Hepatocyte (in vitro differentiated cells): ENCODE results near the gene TECR.

Experiments
- CTCF ChIP-seq: fragments of 200-600 bp; sonication (generic); IDR thresholded peaks from 2 replicates; pipeline ENCODE4 v1.5.1; 2016; ENCODE audit warnings: antibody characterized with exemption, mild to moderate bottlenecking; ENCODE audit not compliant: poor library complexity
- EZH2phosphoT487 ChIP-seq: fragments of 200-600 bp; sonication (generic); IDR thresholded peaks from one replicate; pipeline ENCODE4 v1.6.1; 2018; ENCODE audit warnings: antibody characterized with exemption, mild to moderate bottlenecking, low read depth, moderate library complexity; ENCODE audit not compliant: unreplicated experiment, severe bottlenecking

- TF ChIP-seq CTCF = no peak
- TF ChIP-seq EZH2phosphoT487 = no peak
Measured at GRCh38 chr19:14563590-14563926, 34.2 kb downstream of the TECR start.
